Liver (tissue), 9 donors: Measurements from ENCODE around the gene ETS2. TPM values are rescaled to one million over a fixed set of nuclear protein-coding genes. Genes with fewer than 3 reads are reported as not detected.

Experiments used
- DNase-seq: peaks from one replicate; pipeline ENCODE4 v3.0.0-alpha.2; 2017; ENCODE audit warnings: low spot score
- H3K27ac ChIP-seq, 2 donors: one replicate each; pipeline ENCODE4 v1.7.0; 2013; ENCODE audit warnings: inconsistent platforms in 2 of 2, low read length in 2 of 2, control low read depth in 1 of 2, low read depth in 1 of 2, mild to moderate bottlenecking in 1 of 2
- H3K27me3 ChIP-seq, 4 donors: one replicate each; pipeline versions ENCODE4 v1.6.1 to v1.7.0; 2013; ENCODE audit warnings: low read length in 3 of 4, inconsistent platforms in 1 of 4, mild to moderate bottlenecking in 1 of 4, moderate library complexity in 1 of 4; ENCODE audit not compliant: control insufficient read depth in 4 of 4, insufficient read depth in 4 of 4
- H3K36me3 ChIP-seq, 4 donors: one replicate each; pipeline versions ENCODE4 v1.6.1 to v1.7.0; 2013; ENCODE audit warnings: low read length in 3 of 4, mild to moderate bottlenecking in 3 of 4, low read depth in 1 of 4, moderate library complexity in 1 of 4; ENCODE audit not compliant: control insufficient read depth in 4 of 4, insufficient read depth in 3 of 4
- H3K4me1 ChIP-seq, 4 donors: one replicate each; pipeline versions ENCODE4 v1.6.1 to v1.7.0; 2013; ENCODE audit warnings: low read length in 3 of 4, mild to moderate bottlenecking in 3 of 4, moderate library complexity in 1 of 4; ENCODE audit not compliant: control insufficient read depth in 4 of 4, insufficient read depth in 4 of 4
- H3K4me3 ChIP-seq, 3 donors: one replicate each; pipeline versions ENCODE4 v1.6.1 to v1.7.0; 2013; ENCODE audit warnings: low read length in 3 of 3, control low read depth in 1 of 3, low read depth in 1 of 3, mild to moderate bottlenecking in 1 of 3
- H3K9ac ChIP-seq, 2 donors: one replicate each; pipeline ENCODE4 v1.7.0; 2013; ENCODE audit warnings: low read length in 2 of 2, mild to moderate bottlenecking in 2 of 2, moderate library complexity in 2 of 2, control low read depth in 1 of 2, low read depth in 1 of 2
- H3K9me3 ChIP-seq, 4 donors: one replicate each; pipeline versions ENCODE4 v1.6.1 to v1.7.0; 2013; ENCODE audit warnings: low read length in 3 of 4; ENCODE audit not compliant: control insufficient read depth in 4 of 4
- ATF3 ChIP-seq: IDR thresholded peaks from 2 replicates; pipeline ENCODE4 v1.6.1; 2016; ENCODE audit warnings: antibody characterized with exemption
- FOXA1 ChIP-seq: IDR thresholded peaks from 2 replicates; pipeline ENCODE4 v1.6.1; 2016; ENCODE audit warnings: antibody characterized with exemption
- FOXA2 ChIP-seq: IDR thresholded peaks from 2 replicates; pipeline ENCODE4 v1.6.1; 2016; ENCODE audit warnings: antibody characterized with exemption
- GABPA ChIP-seq, 2 donors: IDR thresholded peaks in 1 of 2; conservative IDR thresholded peaks in 1 of 2; 2 replicates each; pipeline ENCODE4 v1.6.1; 2016; ENCODE audit warnings: antibody characterized with exemption in 2 of 2, mild to moderate bottlenecking in 1 of 2, moderate library complexity in 1 of 2
- HNF4A ChIP-seq, 2 donors: conservative IDR thresholded peaks; 2 replicates each; pipeline ENCODE4 v1.6.1; 2016; ENCODE audit warnings: antibody characterized with exemption in 2 of 2, mild to moderate bottlenecking in 2 of 2
- JUND ChIP-seq, 2 donors: IDR thresholded peaks; 2 replicates each; pipeline ENCODE4 v1.6.1; 2016; ENCODE audit warnings: antibody characterized with exemption in 2 of 2
- NR2F2 ChIP-seq: IDR thresholded peaks from 2 replicates; pipeline ENCODE4 v1.6.1; 2016; ENCODE audit warnings: antibody characterized with exemption
- RAD21 ChIP-seq, 2 donors: IDR thresholded peaks; 2 replicates each; pipeline ENCODE4 v1.6.1; 2016; ENCODE audit warnings: antibody characterized with exemption in 2 of 2, mild to moderate bottlenecking in 2 of 2
- TAF1 ChIP-seq: conservative IDR thresholded peaks from 2 replicates; pipeline ENCODE4 v1.6.1; 2016; ENCODE audit warnings: antibody characterized with exemption, mild to moderate bottlenecking
- YY1 ChIP-seq: IDR thresholded peaks from 2 replicates; pipeline ENCODE4 v1.6.1; 2016; ENCODE audit warnings: antibody characterized with exemption, mild to moderate bottlenecking
- ZBTB33 ChIP-seq: IDR thresholded peaks from 2 replicates; pipeline ENCODE4 v1.6.1; 2016; ENCODE audit warnings: antibody characterized with exemption
- WGBS: extraction: QIAGEN DNeasy Blood & Tissue Kit; methylation state at CpG from one replicate; pipeline ENCODE4 v1.1.7; 2013; 5-methylcytosine and 5-hydroxymethylcytosine counted together
- polyA plus RNA-seq, 2 donors: library from polyadenylated mRNA; stranded (reverse) in 1 of 2; unstranded in 1 of 2; fragments of 200-250 nt in 1 of 2; fragments of >200 nt in 1 of 2; fragmentation: Nextera tagmentation in 1 of 2; extraction: Ambion mirVana in 1 of 2; gene quantifications; one replicate each; pipeline versions ENCODE4 v1.2.1 to v1.2.3, GENCODE V29; 2013 to 2015
- total RNA-seq, 2 donors: library from RNA; depleted of rRNA; stranded (reverse); fragments of >200 nt; gene quantifications; one replicate each; pipeline ENCODE4 v1.2.3, GENCODE V29; 2014
- TF ChIP-seq, protein P1 (sequence below): IDR thresholded peaks from 2 replicates; pipeline ENCODE4 v1.6.1; 2016; ENCODE audit warnings: antibody characterized with exemption, mild to moderate bottlenecking
- TF ChIP-seq, protein P2 (sequence below): fragments of 150-350 bp; IDR thresholded peaks from 2 replicates; pipeline ENCODE4 v1.5.1; 2017; ENCODE audit warnings: improper control_type of control experiment, low read depth, low read length; ENCODE audit not compliant: missing input control
- donor health status: healthy.
- donor health status: healthy.
- donor health status: healthy.
- donor health status: healthy.
- donor health status: healthy.

The ETS2 gene
- total and polyA plus RNA-seq, 4 donors, result 20.2 to 90.7 (median 41.8) TPM

GRCh38 chr21:38769191-38769780 is 36.4 kb upstream of the ETS2 start:
- no peak for DNase-seq
- Histone ChIP-seq H3K36me3 (no peaks in the 10 kb centered on the region), H3K4me3 (no peak overlapping the region), H3K9ac (no peak overlapping the region), H3K4me1 (peaks cover 0 to 4% (median 0%) of the 10 kb centered on the region in 4 donors), H3K9me3 (no peaks in the 10 kb centered on the region), H3K27me3 (no peaks in the 10 kb centered on the region), H3K27ac (no peak overlapping the region)
- WGBS, result 85% methylated on average over 9 of the region's 9 CpGs
- TF ChIP-seq, protein P1, sequence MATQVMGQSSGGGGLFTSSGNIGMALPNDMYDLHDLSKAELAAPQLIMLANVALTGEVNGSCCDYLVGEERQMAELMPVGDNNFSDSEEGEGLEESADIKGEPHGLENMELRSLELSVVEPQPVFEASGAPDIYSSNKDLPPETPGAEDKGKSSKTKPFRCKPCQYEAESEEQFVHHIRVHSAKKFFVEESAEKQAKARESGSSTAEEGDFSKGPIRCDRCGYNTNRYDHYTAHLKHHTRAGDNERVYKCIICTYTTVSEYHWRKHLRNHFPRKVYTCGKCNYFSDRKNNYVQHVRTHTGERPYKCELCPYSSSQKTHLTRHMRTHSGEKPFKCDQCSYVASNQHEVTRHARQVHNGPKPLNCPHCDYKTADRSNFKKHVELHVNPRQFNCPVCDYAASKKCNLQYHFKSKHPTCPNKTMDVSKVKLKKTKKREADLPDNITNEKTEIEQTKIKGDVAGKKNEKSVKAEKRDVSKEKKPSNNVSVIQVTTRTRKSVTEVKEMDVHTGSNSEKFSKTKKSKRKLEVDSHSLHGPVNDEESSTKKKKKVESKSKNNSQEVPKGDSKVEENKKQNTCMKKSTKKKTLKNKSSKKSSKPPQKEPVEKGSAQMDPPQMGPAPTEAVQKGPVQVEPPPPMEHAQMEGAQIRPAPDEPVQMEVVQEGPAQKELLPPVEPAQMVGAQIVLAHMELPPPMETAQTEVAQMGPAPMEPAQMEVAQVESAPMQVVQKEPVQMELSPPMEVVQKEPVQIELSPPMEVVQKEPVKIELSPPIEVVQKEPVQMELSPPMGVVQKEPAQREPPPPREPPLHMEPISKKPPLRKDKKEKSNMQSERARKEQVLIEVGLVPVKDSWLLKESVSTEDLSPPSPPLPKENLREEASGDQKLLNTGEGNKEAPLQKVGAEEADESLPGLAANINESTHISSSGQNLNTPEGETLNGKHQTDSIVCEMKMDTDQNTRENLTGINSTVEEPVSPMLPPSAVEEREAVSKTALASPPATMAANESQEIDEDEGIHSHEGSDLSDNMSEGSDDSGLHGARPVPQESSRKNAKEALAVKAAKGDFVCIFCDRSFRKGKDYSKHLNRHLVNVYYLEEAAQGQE, result no peak
- TF ChIP-seq GABPA (IDR thresholded peaks at IDR 0.05 in 1 of 2, conservative IDR thresholded peaks at IDR 0.05 in 1 of 2), result no peak
- TF ChIP-seq ATF3, result no peak
- TF ChIP-seq JUND (IDR thresholded peaks at IDR 0.05), result no peak

GRCh38 chr21:38770660-38771059 is 35.1 kb upstream of the ETS2 start:
- no peak overlapping the region for H3K9ac ChIP-seq
- no peak overlapping the region for H3K27ac ChIP-seq

DNA sequence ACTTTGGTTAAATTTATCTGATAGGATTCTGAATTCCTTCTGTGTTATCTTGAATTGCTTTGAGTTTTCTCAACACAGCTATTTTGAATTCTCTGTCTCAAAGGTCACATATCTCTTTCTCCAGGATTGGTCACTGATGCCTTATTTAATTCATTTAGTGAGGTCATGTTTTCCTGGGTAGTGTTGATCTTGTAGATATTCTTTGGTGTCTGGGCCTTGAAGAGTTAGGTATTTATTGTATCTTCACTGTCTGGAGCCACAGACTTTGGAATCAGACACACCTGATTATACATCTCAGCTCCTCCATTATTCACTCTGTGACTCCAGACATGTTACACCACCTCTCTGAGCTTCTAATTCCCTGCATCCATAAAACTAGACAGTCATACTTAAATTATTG is 34.2 kb upstream of the ETS2 start:
- TF ChIP-seq TAF1 (no peak), FOXA1 (no peak), ZBTB33 (no peak), RAD21 (IDR thresholded peaks at IDR 0.05) (no peak), JUND (IDR thresholded peaks at IDR 0.05) (no peak)
- TF ChIP-seq, protein P2, sequence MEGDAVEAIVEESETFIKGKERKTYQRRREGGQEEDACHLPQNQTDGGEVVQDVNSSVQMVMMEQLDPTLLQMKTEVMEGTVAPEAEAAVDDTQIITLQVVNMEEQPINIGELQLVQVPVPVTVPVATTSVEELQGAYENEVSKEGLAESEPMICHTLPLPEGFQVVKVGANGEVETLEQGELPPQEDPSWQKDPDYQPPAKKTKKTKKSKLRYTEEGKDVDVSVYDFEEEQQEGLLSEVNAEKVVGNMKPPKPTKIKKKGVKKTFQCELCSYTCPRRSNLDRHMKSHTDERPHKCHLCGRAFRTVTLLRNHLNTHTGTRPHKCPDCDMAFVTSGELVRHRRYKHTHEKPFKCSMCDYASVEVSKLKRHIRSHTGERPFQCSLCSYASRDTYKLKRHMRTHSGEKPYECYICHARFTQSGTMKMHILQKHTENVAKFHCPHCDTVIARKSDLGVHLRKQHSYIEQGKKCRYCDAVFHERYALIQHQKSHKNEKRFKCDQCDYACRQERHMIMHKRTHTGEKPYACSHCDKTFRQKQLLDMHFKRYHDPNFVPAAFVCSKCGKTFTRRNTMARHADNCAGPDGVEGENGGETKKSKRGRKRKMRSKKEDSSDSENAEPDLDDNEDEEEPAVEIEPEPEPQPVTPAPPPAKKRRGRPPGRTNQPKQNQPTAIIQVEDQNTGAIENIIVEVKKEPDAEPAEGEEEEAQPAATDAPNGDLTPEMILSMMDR, result no peak
- TF ChIP-seq, protein P1, result no peak
- Histone ChIP-seq H3K4me1 (peaks cover 0 to 4% (median 0%) of the 10 kb centered on the region in 4 donors), H3K9ac (no peak overlapping the region), H3K27ac (no peak overlapping the region), H3K27me3 (no peaks in the 10 kb centered on the region), H3K4me3 (no peak overlapping the region), H3K36me3 (no peaks in the 10 kb centered on the region), H3K9me3 (no peaks in the 10 kb centered on the region)
- DNase-seq, result no peak

More at GRCh38 chr21:38770660-38771059, 35.1 kb upstream of the ETS2 start:
- Histone ChIP-seq H3K27me3 (no peaks in the 10 kb centered on the region), H3K4me1 (peaks cover 0 to 4% (median 0%) of the 10 kb centered on the region in 4 donors), H3K36me3 (no peaks in the 10 kb centered on the region), H3K9me3 (no peaks in the 10 kb centered on the region), H3K4me3 (no peak overlapping the region)
- no peak for TF ChIP-seq FOXA2
- no peak for TF ChIP-seq NR2F2
- no peak for TF ChIP-seq RAD21 (IDR thresholded peaks at IDR 0.05)
- TF ChIP-seq, protein P2, result no peak
- no peak for TF ChIP-seq YY1
- no peak for TF ChIP-seq HNF4A (conservative IDR thresholded peaks at IDR 0.05)
- WGBS, result 82% methylated on average over 4 of the region's 4 CpGs
- DNase-seq, result no peak
